Measurements from ENCODE around the gene CPSF7. TPM values are rescaled to one million over a fixed set of nuclear protein-coding genes. Genes with fewer than 3 reads are reported as not detected.

CPSF7 gene
- total RNA-seq, 1 donor from 2014 or later = 143 TPM

Other genes with a start within 250 kb of the CPSF7 start
- not detected in 2 replicates for gene PGA3, start 226.5 kb downstream of the CPSF7 start, total RNA-seq
- not detected in 2 replicates for gene PGA4, start 207.6 kb downstream of the CPSF7 start, total RNA-seq
- not detected in 2 replicates for gene PGA5, start 188.8 kb downstream of the CPSF7 start, total RNA-seq
- gene VWCE, start 134.7 kb downstream of the CPSF7 start, total RNA-seq = 10.6 and 12.4 TPM in 2 replicates
- gene DDB1, start 96.9 kb downstream of the CPSF7 start, total RNA-seq = 265 and 268 TPM in 2 replicates
- 81.7 and 84.7 TPM in 2 replicates for gene TKFC, start 96.7 kb downstream of the CPSF7 start, total RNA-seq
- 34.9 and 35.1 TPM in 2 replicates for gene CYB561A3, start 68.1 kb downstream of the CPSF7 start, total RNA-seq
- 65.2 and 69.9 TPM in 2 replicates for gene TMEM138, start 67.6 kb downstream of the CPSF7 start, total RNA-seq
- 17.0 and 18.3 TPM in 2 replicates for gene TMEM216, start 37.4 kb downstream of the CPSF7 start, total RNA-seq
- gene SDHAF2, start 149 bp upstream of the CPSF7 start, total RNA-seq = 46.0 and 46.1 TPM in 2 replicates
- 0.14 TPM in 1 of 2 replicates, not detected in the other for gene LRRC10B, start 78.8 kb upstream of the CPSF7 start, total RNA-seq
- 0.23 and 0.43 TPM in 2 replicates for gene SYT7, start 151.1 kb upstream of the CPSF7 start, total RNA-seq

All from activated CD4-positive, alpha-beta T cell treated with anti-CD3 and anti-CD28 coated beads, Interleukin-2, amount 10 ng/mL, durations not matched to agents 24 days and 14 days (primary cell).